ENCODE measurements around the gene GLRX3.

GLRX3 gene

DNA sequence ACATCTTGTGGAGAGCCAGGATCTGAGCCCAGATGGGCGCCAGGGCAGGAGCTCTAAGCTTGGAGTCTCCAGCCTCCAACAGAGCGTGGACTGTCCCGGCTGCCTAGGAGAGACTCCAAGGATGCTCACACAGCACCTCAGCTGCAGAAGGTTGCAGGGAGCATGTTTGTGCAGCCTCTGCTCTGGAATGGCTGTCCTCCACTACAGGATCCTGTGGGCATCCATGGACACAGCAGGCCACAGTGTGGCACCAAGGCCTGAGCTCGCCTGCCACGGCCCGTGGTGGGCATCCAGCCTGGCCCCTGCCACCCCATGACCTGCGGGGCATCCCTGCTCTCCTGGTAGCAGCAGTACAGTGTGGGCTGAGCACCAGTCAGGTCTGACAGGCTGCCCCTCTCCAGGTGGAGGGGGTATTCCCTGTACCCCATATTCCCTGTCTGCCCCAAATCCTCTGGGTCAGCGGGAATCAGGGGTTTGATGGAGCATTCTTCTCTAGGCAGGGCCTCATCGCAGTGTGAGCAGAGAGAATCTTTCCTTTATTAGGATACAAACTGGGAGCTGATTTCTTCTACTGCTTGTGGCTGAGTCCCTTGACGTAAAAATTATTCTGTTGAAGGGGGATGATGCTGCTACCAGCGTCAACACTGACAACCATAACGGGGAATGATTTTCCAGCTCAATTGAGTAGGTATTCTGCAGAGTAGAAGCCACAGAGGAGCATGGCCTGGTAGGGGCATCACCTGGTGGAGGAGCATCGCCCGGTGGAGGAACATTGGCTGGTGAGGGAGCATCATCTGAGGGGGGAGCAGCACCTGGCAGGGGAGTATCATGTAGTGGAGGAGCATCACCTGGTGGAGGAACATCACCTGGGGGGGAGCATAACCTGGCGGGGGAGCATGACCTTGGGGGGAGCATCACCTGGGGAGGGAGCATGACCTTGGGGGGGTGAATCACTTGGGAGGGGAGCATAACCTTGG is 60.6 kb downstream of the GLRX3 start:
- Histone ChIP-seq H3K79me2 (ENCODE audit: insufficient read depth, low read length) (no peaks in the 10 kb centered on the region), H3K27me3 (ENCODE audit: insufficient read depth, low read length, poor library complexity) (no peaks in the 10 kb centered on the region), H3K27ac (ENCODE audit: low read length) (no peak overlapping the region), H2AFZ (ENCODE audit: low read depth, low read length) (no peak overlapping the region), H3K4me1 (ENCODE audit: insufficient read depth, low read length) (no peaks in the 10 kb centered on the region), H3K4me3 (ENCODE audit: low read depth in 1 of 2, low read length in 2 of 2) (no peak overlapping the region), H3K4me2 (ENCODE audit: insufficient read depth, low read length) (no peak overlapping the region), H4K20me1 (ENCODE audit: insufficient read depth, low read length) (peaks cover 42% of the 10 kb centered on the region), H3K36me3 (ENCODE audit: insufficient read depth, low read length) (no peaks in the 10 kb centered on the region; the same call in 1 of the 2 replicates), H3K9me3 (ENCODE audit: insufficient read depth, low read length, severe bottlenecking) (no peaks in the 10 kb centered on the region), H3K9ac (ENCODE audit: low read depth, low read length) (no peak overlapping the region)
- TF ChIP-seq, protein P1, sequence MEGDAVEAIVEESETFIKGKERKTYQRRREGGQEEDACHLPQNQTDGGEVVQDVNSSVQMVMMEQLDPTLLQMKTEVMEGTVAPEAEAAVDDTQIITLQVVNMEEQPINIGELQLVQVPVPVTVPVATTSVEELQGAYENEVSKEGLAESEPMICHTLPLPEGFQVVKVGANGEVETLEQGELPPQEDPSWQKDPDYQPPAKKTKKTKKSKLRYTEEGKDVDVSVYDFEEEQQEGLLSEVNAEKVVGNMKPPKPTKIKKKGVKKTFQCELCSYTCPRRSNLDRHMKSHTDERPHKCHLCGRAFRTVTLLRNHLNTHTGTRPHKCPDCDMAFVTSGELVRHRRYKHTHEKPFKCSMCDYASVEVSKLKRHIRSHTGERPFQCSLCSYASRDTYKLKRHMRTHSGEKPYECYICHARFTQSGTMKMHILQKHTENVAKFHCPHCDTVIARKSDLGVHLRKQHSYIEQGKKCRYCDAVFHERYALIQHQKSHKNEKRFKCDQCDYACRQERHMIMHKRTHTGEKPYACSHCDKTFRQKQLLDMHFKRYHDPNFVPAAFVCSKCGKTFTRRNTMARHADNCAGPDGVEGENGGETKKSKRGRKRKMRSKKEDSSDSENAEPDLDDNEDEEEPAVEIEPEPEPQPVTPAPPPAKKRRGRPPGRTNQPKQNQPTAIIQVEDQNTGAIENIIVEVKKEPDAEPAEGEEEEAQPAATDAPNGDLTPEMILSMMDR (IDR thresholded peaks at IDR 0.05; ENCODE audit: borderline replicate concordance, extremely low read depth, low read length, poor library complexity, severe bottlenecking), result no peak
- no peak for ATAC-seq (ENCODE audit: insufficient read depth, low read depth)
- DNase-seq, result no peak

DNA sequence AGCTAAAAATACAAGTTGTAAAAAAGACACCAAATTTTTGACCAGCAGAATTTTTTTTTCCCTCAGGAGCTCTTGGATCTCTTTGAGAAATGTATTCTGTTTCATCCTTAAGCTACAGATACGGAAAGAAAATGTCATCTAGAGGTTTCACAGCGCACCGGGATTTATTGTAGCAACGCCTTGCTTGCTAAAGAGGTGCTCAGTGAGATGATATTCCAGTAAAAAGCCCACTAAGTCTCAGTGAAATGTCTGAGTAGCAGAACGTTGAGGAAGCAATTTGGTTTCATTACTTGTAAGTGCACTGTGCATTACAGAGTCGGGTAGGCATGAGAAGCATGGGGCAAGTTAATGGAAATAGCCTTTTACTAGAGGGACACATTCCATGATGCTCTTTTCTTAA is 62.5 kb downstream of the GLRX3 start:
- Histone ChIP-seq H3K4me2 (ENCODE audit: insufficient read depth, low read length) (no peak overlapping the region), H3K9me3 (ENCODE audit: insufficient read depth, low read length, severe bottlenecking) (no peaks in the 10 kb centered on the region)

GRCh38 chr10:130200179-130201042 is 64.2 kb downstream of the GLRX3 start:
- no peak for TF ChIP-seq EZH2 (IDR thresholded peaks at IDR 0.05; ENCODE audit: borderline replicate concordance, low read depth, low read length, severe bottlenecking)
- TF ChIP-seq, protein P1 (IDR thresholded peaks at IDR 0.05; ENCODE audit: borderline replicate concordance, extremely low read depth, low read length, poor library complexity, severe bottlenecking), result no peak
- no peaks in the 10 kb centered on the region for H3K4me1 ChIP-seq (ENCODE audit: insufficient read depth, low read length)
- no peak for ATAC-seq (ENCODE audit: insufficient read depth, low read depth)

More for the DNA sequence above, 62.5 kb downstream of the GLRX3 start:
- Histone ChIP-seq H2AFZ (ENCODE audit: low read depth, low read length) (no peak overlapping the region), H3K4me3 (ENCODE audit: low read depth in 1 of 2, low read length in 2 of 2) (no peak overlapping the region), H3K36me3 (ENCODE audit: insufficient read depth, low read length) (no peaks in the 10 kb centered on the region; the same call in 1 of the 2 replicates), H3K79me2 (ENCODE audit: insufficient read depth, low read length) (no peaks in the 10 kb centered on the region), H3K27ac (ENCODE audit: low read length) (no peak overlapping the region), H4K20me1 (ENCODE audit: insufficient read depth, low read length) (peaks cover 31% of the 10 kb centered on the region), H3K4me1 (ENCODE audit: insufficient read depth, low read length) (no peaks in the 10 kb centered on the region), H3K27me3 (ENCODE audit: insufficient read depth, low read length, poor library complexity) (no peaks in the 10 kb centered on the region), H3K9ac (ENCODE audit: low read depth, low read length) (no peak overlapping the region)
- DNase-seq, result no peak
- no peak for TF ChIP-seq EZH2 (IDR thresholded peaks at IDR 0.05; ENCODE audit: borderline replicate concordance, low read depth, low read length, severe bottlenecking)
- TF ChIP-seq, protein P1 (IDR thresholded peaks at IDR 0.05; ENCODE audit: borderline replicate concordance, extremely low read depth, low read length, poor library complexity, severe bottlenecking), result no peak
- no peak for ATAC-seq (ENCODE audit: insufficient read depth, low read depth)

More at GRCh38 chr10:130200179-130201042, 64.2 kb downstream of the GLRX3 start:
- Histone ChIP-seq H3K79me2 (ENCODE audit: insufficient read depth, low read length) (no peaks in the 10 kb centered on the region), H2AFZ (ENCODE audit: low read depth, low read length) (no peak overlapping the region), H3K27me3 (ENCODE audit: insufficient read depth, low read length, poor library complexity) (no peaks in the 10 kb centered on the region), H3K36me3 (ENCODE audit: insufficient read depth, low read length) (no peaks in the 10 kb centered on the region), H3K27ac (ENCODE audit: low read length) (no peak overlapping the region), H4K20me1 (ENCODE audit: insufficient read depth, low read length) (peaks cover 25% of the 10 kb centered on the region), H3K9ac (ENCODE audit: low read depth, low read length) (no peak overlapping the region), H3K9me3 (ENCODE audit: insufficient read depth, low read length, severe bottlenecking) (no peaks in the 10 kb centered on the region), H3K4me2 (ENCODE audit: insufficient read depth, low read length) (no peak overlapping the region), H3K4me3 (ENCODE audit: low read depth in 1 of 2, low read length in 2 of 2) (no peak overlapping the region)
- DNase-seq, result no peak
